Stimulated activated naive CD8-positive, alpha-beta T cell treated with anti-CD3 and anti-CD28 coated beads, Interleukin-15, amount 100 ng/mL, for 72 hours (primary cell): ENCODE data around the gene SLC7A7.
A peak's percentile ranks its signal among the peaks of the same experiment; 100 is the strongest.

ENCODE experiments used
- ATAC-seq: fragments of 150-1000 bp; cut with Tn5 transposase; 2 replicates; pipeline ENCODE4 v1.10.0; 2021; ENCODE audit warnings: mild to moderate bottlenecking, moderate library complexity
- DNase-seq, 2 donors: peaks; one replicate each; pipeline ENCODE4 v3.0.0; 2021 to 2022
- H3K27ac Mint-ChIP-seq, 2 donors: one replicate each; pipeline ENCODE4 v1.8.0; 2022; ENCODE audit warnings: mild to moderate bottlenecking in 2 of 2, mixed read lengths in 2 of 2, moderate library complexity in 2 of 2
- H3K27me3 Mint-ChIP-seq: one replicate; pipeline ENCODE4 v1.8.0; 2022; ENCODE audit warnings: mixed read lengths
- H3K4me1 Mint-ChIP-seq: one replicate; pipeline ENCODE4 v1.8.0; 2022; ENCODE audit warnings: mild to moderate bottlenecking, mixed read lengths
- H3K4me3 Mint-ChIP-seq, 2 donors: one replicate each; pipeline ENCODE4 v1.8.0; 2022; ENCODE audit warnings: mild to moderate bottlenecking in 2 of 2, mixed read lengths in 2 of 2, moderate library complexity in 1 of 2
- H3K9me3 Mint-ChIP-seq, 2 donors: one replicate each; pipeline ENCODE4 v1.8.0; 2022; ENCODE audit warnings: mixed read lengths in 2 of 2

SLC7A7 gene

GRCh38 chr14:22847661-22848341, 32.6 kb upstream of the SLC7A7 start:
- H3K4me1 Mint-ChIP-seq, result peaks cover 22% of the 10 kb centered on the region
- H3K4me3 Mint-ChIP-seq, result no peak overlapping the region
- no peak for DNase-seq
- no peak overlapping the region for H3K27ac Mint-ChIP-seq
- H3K9me3 Mint-ChIP-seq, result no peaks in the 10 kb centered on the region
- ATAC-seq, result no peak
- peaks cover 52% of the 10 kb centered on the region for H3K27me3 Mint-ChIP-seq

- peaks cover 52% of the 10 kb centered on the region for H3K27me3 Mint-ChIP-seq
- peak overlapping the region in 1 of 2 donors; percentile 38 for H3K27ac Mint-ChIP-seq
- peaks cover 19% of the 10 kb centered on the region for H3K4me1 Mint-ChIP-seq
- no peak for DNase-seq
- no peaks in the 10 kb centered on the region for H3K9me3 Mint-ChIP-seq
- H3K4me3 Mint-ChIP-seq, result no peak overlapping the region
- no peak for ATAC-seq
Measured at GRCh38 chr14:22846811-22847307, 31.6 kb upstream of the SLC7A7 start.

- Mint-ChIP-seq H3K27ac (no peak overlapping the region), H3K4me1 (peaks cover 10% of the 10 kb centered on the region), H3K27me3 (peaks cover 56% of the 10 kb centered on the region), H3K9me3 (no peaks in the 10 kb centered on the region), H3K4me3 (no peak overlapping the region)
- ATAC-seq (no peak), DNase-seq (no peak)
Measured at GRCh38 chr14:22845821-22846625, 30.8 kb upstream of the SLC7A7 start.

GRCh38 chr14:22845103-22845394, 29.8 kb upstream of the SLC7A7 start:
- no peaks in the 10 kb centered on the region for H3K9me3 Mint-ChIP-seq
- DNase-seq (no peak), ATAC-seq (no peak)
- H3K4me3 Mint-ChIP-seq, result no peak overlapping the region
- H3K27ac Mint-ChIP-seq, result no peak overlapping the region
- H3K4me1 Mint-ChIP-seq, result peaks cover 10% of the 10 kb centered on the region
- peaks cover 64% of the 10 kb centered on the region for H3K27me3 Mint-ChIP-seq

- Mint-ChIP-seq H3K4me1 (peaks cover 10% of the 10 kb centered on the region), H3K27ac (no peak overlapping the region), H3K27me3 (peaks cover 60% of the 10 kb centered on the region), H3K4me3 (no peak overlapping the region), H3K9me3 (no peaks in the 10 kb centered on the region)
- ATAC-seq (no peak), DNase-seq (no peak)
Measured at GRCh38 chr14:22844221-22845102, 29.2 kb upstream of the SLC7A7 start.

GRCh38 chr14:22843123-22843925, 28.1 kb upstream of the SLC7A7 start:
- Mint-ChIP-seq H3K27me3 (peaks cover 60% of the 10 kb centered on the region), H3K27ac (no peak overlapping the region), H3K9me3 (no peaks in the 10 kb centered on the region), H3K4me1 (peaks cover 15% of the 10 kb centered on the region), H3K4me3 (no peak overlapping the region)
- ATAC-seq (no peak), DNase-seq (no peak)

GRCh38 chr14:22842211-22843122, 27.2 kb upstream of the SLC7A7 start:
- Mint-ChIP-seq H3K27ac (no peak overlapping the region), H3K4me1 (peaks cover 18% of the 10 kb centered on the region), H3K9me3 (no peaks in the 10 kb centered on the region), H3K4me3 (no peak overlapping the region), H3K27me3 (peaks cover 60% of the 10 kb centered on the region)
- DNase-seq, result no peak
- ATAC-seq, result no peak

- no peak for DNase-seq
- Mint-ChIP-seq H3K27ac (no peak overlapping the region), H3K27me3 (peaks cover 60% of the 10 kb centered on the region), H3K9me3 (no peaks in the 10 kb centered on the region), H3K4me1 (peaks cover 25% of the 10 kb centered on the region), H3K4me3 (no peak overlapping the region)
- ATAC-seq, result no peak
Measured at GRCh38 chr14:22841769-22842168, 26.5 kb upstream of the SLC7A7 start.

- no peak overlapping the region for H3K27ac Mint-ChIP-seq
- no peak for DNase-seq
- no peaks in the 10 kb centered on the region for H3K9me3 Mint-ChIP-seq
- H3K4me1 Mint-ChIP-seq, result peaks cover 30% of the 10 kb centered on the region
- no peak for ATAC-seq
- H3K27me3 Mint-ChIP-seq, result peaks cover 60% of the 10 kb centered on the region
- no peak overlapping the region for H3K4me3 Mint-ChIP-seq
Measured at GRCh38 chr14:22841311-22841710, 26.1 kb upstream of the SLC7A7 start.

- ATAC-seq (no peak), DNase-seq (no peak)
- peak overlapping the region in 1 of 2 donors; percentile 31 for H3K4me3 Mint-ChIP-seq
- H3K27me3 Mint-ChIP-seq, result peaks cover 46% of the 10 kb centered on the region
- H3K27ac Mint-ChIP-seq, result no peak overlapping the region
- H3K4me1 Mint-ChIP-seq, result peaks cover 33% of the 10 kb centered on the region
- no peaks in the 10 kb centered on the region for H3K9me3 Mint-ChIP-seq
Measured at GRCh38 chr14:22839159-22839779, 24.0 kb upstream of the SLC7A7 start.

GRCh38 chr14:22838631-22839041, 23.4 kb upstream of the SLC7A7 start:
- no peak for ATAC-seq
- Mint-ChIP-seq H3K4me1 (peaks cover 33% of the 10 kb centered on the region), H3K27ac (no peak overlapping the region), H3K9me3 (no peaks in the 10 kb centered on the region), H3K4me3 (peak overlapping the region in 1 of 2 donors; percentile 41), H3K27me3 (peaks cover 46% of the 10 kb centered on the region)
- DNase-seq, result no peak

GRCh38 chr14:22837750-22838538, 22.7 kb upstream of the SLC7A7 start:
- DNase-seq (no peak), ATAC-seq (peak; percentile 57)
- Mint-ChIP-seq H3K27me3 (peaks cover 46% of the 10 kb centered on the region), H3K27ac (peak overlapping the region; percentile 16 to 65), H3K4me3 (peak overlapping the region; percentile 87 to 93), H3K9me3 (no peaks in the 10 kb centered on the region), H3K4me1 (peaks cover 33% of the 10 kb centered on the region)

- H3K27me3 Mint-ChIP-seq, result peaks cover 46% of the 10 kb centered on the region
- ATAC-seq (peak; percentile 61), DNase-seq (peak in 1 of 2 donors; percentile 33)
- peak overlapping the region; percentile 87 to 93 for H3K4me3 Mint-ChIP-seq
- peaks cover 33% of the 10 kb centered on the region for H3K4me1 Mint-ChIP-seq
- H3K9me3 Mint-ChIP-seq, result no peaks in the 10 kb centered on the region
- peak overlapping the region; percentile 94 to 96 for H3K27ac Mint-ChIP-seq
Measured at GRCh38 chr14:22837114-22837749, 22.0 kb upstream of the SLC7A7 start.
